IPS-15b (cell line): ENCODE measurements around the gene DNAJC5G.

Experiments
- H3K27me3 ChIP-seq: one replicate; pipeline ENCODE4 v1.6.1; 2013; ENCODE audit warnings: low read length; ENCODE audit not compliant: control insufficient read depth, insufficient read depth
- H3K36me3 ChIP-seq: one replicate; pipeline ENCODE4 v1.6.1; 2013; ENCODE audit warnings: low read length; ENCODE audit not compliant: control insufficient read depth, insufficient read depth
- H3K4me1 ChIP-seq: one replicate; pipeline ENCODE4 v1.6.1; 2013; ENCODE audit warnings: mild to moderate bottlenecking, low read length; ENCODE audit not compliant: control insufficient read depth, insufficient read depth
- H3K4me3 ChIP-seq: one replicate; pipeline ENCODE4 v1.5.1; 2013; ENCODE audit warnings: low read depth, low read length
- H3K9ac ChIP-seq: one replicate; pipeline ENCODE4 v1.6.1; 2013; ENCODE audit warnings: low read depth, mild to moderate bottlenecking, low read length
- H3K9me3 ChIP-seq: one replicate; pipeline ENCODE4 v1.6.1; 2013; ENCODE audit warnings: mild to moderate bottlenecking, low read length; ENCODE audit not compliant: control insufficient read depth, insufficient read depth

DNAJC5G gene

GRCh38 chr2:27242614-27242951, 32.6 kb upstream of the DNAJC5G start:
- Histone ChIP-seq H3K9ac (no peak overlapping the region), H3K4me1 (no peaks in the 10 kb centered on the region), H3K4me3 (no peak overlapping the region), H3K36me3 (peaks cover 74% of the 10 kb centered on the region), H3K27me3 (no peaks in the 10 kb centered on the region), H3K9me3 (no peaks in the 10 kb centered on the region)

DNA sequence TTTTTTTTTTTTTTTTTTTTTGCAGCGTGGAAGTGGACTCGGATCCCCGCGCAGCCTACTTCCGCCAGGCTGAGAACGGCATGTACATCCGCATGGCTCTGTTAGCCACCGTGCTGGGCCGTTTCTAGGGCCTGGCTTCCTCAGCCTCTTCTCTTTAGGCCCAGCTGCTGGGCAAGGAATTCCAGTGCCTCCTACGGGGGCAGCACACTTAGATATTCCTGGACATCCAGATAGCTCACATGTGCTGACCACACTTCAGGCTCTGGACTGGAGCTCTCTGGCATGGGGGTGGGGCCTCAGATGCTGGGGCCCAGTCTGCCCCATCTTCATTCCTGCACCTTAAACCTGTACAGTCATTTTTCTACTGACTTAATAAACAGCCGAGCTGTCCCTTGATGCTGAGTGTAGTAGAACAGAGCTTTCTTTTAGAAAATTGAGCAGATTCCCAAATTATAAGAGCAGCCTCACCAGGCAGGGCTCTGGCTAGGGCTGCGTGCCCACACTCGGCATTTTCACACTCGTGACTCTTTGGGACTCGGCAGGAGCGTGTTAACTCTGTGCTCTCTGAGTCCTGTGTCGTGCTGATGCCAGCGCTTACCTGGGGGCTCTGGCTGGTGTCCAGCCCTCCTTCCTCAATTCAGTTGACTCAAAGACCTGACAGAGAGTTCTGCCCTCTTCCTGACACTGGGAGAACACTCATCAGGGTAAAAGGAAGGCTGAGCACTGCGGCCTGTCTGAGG, 31.7 kb upstream of the DNAJC5G start:
- Histone ChIP-seq H3K36me3 (peaks cover 64% of the 10 kb centered on the region), H3K4me1 (no peaks in the 10 kb centered on the region), H3K4me3 (no peak overlapping the region), H3K9me3 (no peaks in the 10 kb centered on the region), H3K9ac (no peak overlapping the region), H3K27me3 (no peaks in the 10 kb centered on the region)

GRCh38 chr2:27245116-27245515, 30.1 kb upstream of the DNAJC5G start:
- H3K4me3 ChIP-seq = no peak overlapping the region
- H3K36me3 ChIP-seq = peaks cover 50% of the 10 kb centered on the region
- no peak overlapping the region for H3K9ac ChIP-seq
- no peaks in the 10 kb centered on the region for H3K9me3 ChIP-seq
- H3K4me1 ChIP-seq = no peaks in the 10 kb centered on the region
- H3K27me3 ChIP-seq = no peaks in the 10 kb centered on the region

- H3K4me3 ChIP-seq = no peak overlapping the region
- H3K36me3 ChIP-seq = peaks cover 45% of the 10 kb centered on the region
- H3K9me3 ChIP-seq = no peaks in the 10 kb centered on the region
- no peaks in the 10 kb centered on the region for H3K27me3 ChIP-seq
- no peak overlapping the region for H3K9ac ChIP-seq
- H3K4me1 ChIP-seq = peaks cover 2% of the 10 kb centered on the region
Measured at GRCh38 chr2:27245626-27246025, 29.6 kb upstream of the DNAJC5G start.

DNA sequence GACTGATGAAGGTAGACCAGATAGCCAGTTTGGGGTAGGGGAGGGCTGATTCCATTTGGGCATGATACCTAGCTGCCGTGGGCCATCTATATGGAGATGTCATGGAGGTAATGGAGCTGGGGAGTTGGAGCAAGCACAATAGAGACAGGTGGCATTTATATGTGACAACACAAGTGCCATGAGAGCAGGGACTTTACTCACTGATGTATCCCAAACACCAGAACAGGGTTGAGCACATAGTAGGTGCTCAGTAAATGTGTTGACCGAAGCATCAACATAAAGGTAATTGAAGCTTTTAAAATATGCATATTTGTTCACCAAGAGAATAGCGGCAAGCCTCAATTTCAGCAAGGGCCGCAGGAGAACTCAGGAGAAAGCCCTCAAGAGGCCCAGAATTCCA, 27.3 kb upstream of the DNAJC5G start:
- Histone ChIP-seq H3K9ac (no peak overlapping the region), H3K36me3 (peaks cover 23% of the 10 kb centered on the region), H3K27me3 (peaks cover 12% of the 10 kb centered on the region), H3K9me3 (no peaks in the 10 kb centered on the region), H3K4me1 (peaks cover 9% of the 10 kb centered on the region), H3K4me3 (no peak overlapping the region)

DNA sequence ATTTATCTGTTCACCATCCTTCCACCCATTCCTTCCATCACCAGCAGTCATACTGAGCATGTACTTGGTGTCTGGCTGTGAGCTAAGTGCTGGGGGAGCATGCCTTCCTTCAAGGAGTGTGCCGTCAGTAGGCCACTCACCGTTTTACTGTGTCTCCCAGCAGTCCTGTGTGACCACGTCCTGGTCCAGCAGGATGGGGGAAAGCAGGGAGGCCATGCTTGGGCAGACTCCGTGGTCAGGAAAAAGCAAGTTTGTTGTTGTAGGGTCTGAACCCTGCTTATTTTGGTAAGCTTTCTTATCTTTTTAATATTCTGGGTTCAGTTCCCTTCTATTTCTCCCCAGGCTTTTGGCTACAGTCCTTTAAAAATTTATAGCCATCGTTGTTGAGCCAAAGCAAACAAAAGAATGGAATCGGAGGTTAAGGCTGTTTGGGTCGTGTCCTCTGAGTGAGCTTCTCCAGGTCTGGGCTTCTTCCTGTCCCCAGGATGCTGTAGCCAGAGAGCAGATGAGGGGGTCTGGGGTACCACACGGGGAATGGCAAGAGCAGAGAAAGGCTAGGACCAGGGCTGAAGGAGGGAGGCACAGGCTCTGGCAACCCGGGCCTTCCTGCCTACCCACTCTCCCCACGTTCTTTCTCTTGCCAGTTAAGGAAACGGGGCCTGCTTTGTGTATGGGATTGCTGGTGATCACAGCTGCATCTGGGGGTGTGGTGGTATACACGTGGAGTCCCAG, 25.9 kb upstream of the DNAJC5G start:
- H3K36me3 ChIP-seq = peaks cover 8% of the 10 kb centered on the region
- no peak overlapping the region for H3K9ac ChIP-seq
- peaks cover 12% of the 10 kb centered on the region for H3K27me3 ChIP-seq
- H3K4me3 ChIP-seq = no peak overlapping the region
- H3K9me3 ChIP-seq = no peaks in the 10 kb centered on the region
- peaks cover 9% of the 10 kb centered on the region for H3K4me1 ChIP-seq

DNA sequence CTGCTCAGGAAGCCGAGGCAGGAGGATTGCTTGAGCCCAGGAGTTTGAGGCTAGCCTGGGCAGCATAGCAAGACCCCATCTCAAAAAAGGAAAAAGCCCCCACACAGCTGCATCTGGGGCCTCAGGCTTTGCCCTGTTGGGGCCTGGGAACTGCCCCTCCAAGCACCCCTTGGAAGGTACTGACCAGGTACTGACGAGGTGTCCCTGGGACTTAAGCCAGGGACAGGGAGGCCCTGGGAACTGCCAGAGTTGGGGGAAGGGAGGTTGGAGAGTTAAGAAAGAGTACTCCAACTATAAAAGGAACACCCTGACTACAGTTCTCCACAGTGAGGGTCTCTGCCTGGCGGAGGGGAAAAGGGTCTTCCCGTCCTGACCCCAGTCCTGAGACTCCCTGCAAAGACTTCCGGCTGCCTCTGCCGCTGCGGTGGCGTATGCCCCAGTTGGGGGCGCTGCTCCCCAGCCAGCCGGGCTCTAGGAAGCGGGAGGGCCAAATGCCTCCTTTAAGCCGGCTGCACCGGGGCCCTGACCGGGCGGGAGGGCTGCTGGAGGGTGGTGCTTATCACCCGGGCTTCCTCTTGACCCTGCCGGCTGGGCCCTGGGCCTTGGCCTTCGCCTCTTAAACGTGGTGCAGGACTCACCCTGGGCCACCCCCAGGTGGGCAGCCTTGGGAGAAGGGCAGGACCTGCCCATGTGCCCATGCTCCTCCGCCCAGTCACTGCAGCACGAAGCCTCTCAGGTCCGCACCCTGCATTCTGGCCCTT, 25.2 kb upstream of the DNAJC5G start:
- no peaks in the 10 kb centered on the region for H3K9me3 ChIP-seq
- H3K4me1 ChIP-seq = peaks cover 9% of the 10 kb centered on the region
- peak overlapping the region; percentile 32 for H3K9ac ChIP-seq
- H3K27me3 ChIP-seq = peaks cover 12% of the 10 kb centered on the region
- H3K4me3 ChIP-seq = peak overlapping the region; percentile 45
- peaks cover 3% of the 10 kb centered on the region for H3K36me3 ChIP-seq

GRCh38 chr2:27250652-27251379, 24.4 kb upstream of the DNAJC5G start:
- Histone ChIP-seq H3K4me1 (peaks cover 9% of the 10 kb centered on the region), H3K9me3 (no peaks in the 10 kb centered on the region), H3K27me3 (peaks cover 12% of the 10 kb centered on the region), H3K4me3 (peak overlapping the region; percentile 45), H3K36me3 (no peaks in the 10 kb centered on the region), H3K9ac (no peak overlapping the region)

- Histone ChIP-seq H3K36me3 (no peaks in the 10 kb centered on the region), H3K27me3 (peaks cover 12% of the 10 kb centered on the region), H3K9me3 (no peaks in the 10 kb centered on the region), H3K4me1 (peaks cover 9% of the 10 kb centered on the region), H3K9ac (no peak overlapping the region), H3K4me3 (no peak overlapping the region)
Measured at GRCh38 chr2:27251766-27252165, 23.5 kb upstream of the DNAJC5G start.

GRCh38 chr2:27255187-27255586, 20.0 kb upstream of the DNAJC5G start:
- Histone ChIP-seq H3K9ac (no peak overlapping the region), H3K9me3 (no peaks in the 10 kb centered on the region), H3K4me3 (no peak overlapping the region), H3K27me3 (peaks cover 18% of the 10 kb centered on the region), H3K36me3 (no peaks in the 10 kb centered on the region), H3K4me1 (peaks cover 9% of the 10 kb centered on the region)

DNA sequence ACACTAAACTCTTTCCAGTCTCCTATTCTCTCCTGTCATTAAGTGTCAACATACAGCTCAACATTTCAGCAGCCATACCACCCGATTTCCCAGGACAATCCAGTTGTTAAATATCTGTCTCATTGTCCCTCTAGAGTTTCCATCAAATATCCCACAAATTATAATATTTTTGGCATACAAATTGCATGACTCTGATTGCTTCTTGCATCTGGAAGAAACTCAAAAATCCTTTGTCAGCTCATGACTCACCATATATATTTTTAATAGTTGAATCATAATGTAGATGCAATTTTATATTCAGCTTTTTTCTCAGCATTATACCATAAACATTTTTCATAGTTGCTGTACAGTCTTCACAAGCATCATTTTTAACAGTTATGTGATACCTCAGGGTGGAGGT, 19.6 kb upstream of the DNAJC5G start:
- no peaks in the 10 kb centered on the region for H3K36me3 ChIP-seq
- no peak overlapping the region for H3K9ac ChIP-seq
- peaks cover 23% of the 10 kb centered on the region for H3K27me3 ChIP-seq
- no peaks in the 10 kb centered on the region for H3K9me3 ChIP-seq
- peaks cover 7% of the 10 kb centered on the region for H3K4me1 ChIP-seq
- no peak overlapping the region for H3K4me3 ChIP-seq
